ENCODE results near the gene DELE1.

DELE1 gene

DNA sequence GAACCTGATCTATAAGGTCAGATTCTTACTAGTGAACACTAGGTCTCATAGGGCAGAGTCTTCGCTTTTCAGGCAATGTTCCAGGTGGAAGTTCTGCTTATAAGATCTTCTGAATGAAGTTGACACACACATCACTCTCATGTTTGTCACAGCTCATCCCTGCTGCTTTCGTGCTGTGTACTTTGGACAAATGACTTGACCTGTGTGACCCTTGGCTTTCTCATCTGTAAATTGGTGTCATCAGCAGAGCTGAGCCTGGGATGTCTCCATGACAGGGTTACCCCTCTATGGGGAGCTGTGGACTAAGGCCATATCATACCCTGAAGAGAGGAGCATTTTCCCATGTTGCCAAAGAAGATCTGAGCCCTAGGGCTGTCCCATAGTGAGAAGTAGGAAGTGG lies 2.8 kb downstream of the DELE1 start:
- no peak for DNase-seq (ENCODE audit: low spot score)

DNA sequence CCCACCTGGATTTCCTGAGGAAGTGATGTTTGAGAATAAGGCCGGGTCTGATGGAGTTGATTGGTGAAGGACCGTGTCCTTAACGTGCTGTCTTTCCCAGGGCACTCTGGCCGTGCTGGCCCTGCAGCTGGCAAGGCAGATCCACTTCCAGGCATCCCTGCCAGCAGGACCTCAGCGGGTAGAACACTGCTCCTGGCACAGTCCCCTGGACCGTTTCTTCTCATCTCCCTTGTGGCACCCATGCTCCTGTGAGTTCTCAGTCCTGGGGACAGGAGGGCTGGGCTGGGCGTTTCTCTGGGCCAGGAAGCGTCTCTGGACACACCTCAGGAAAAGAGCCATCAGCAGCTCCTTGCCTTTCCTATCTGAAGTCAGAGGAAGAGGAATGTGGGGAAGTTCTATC lies 4.4 kb downstream of the DELE1 start:
- no peak for DNase-seq (ENCODE audit: low spot score)

DNA sequence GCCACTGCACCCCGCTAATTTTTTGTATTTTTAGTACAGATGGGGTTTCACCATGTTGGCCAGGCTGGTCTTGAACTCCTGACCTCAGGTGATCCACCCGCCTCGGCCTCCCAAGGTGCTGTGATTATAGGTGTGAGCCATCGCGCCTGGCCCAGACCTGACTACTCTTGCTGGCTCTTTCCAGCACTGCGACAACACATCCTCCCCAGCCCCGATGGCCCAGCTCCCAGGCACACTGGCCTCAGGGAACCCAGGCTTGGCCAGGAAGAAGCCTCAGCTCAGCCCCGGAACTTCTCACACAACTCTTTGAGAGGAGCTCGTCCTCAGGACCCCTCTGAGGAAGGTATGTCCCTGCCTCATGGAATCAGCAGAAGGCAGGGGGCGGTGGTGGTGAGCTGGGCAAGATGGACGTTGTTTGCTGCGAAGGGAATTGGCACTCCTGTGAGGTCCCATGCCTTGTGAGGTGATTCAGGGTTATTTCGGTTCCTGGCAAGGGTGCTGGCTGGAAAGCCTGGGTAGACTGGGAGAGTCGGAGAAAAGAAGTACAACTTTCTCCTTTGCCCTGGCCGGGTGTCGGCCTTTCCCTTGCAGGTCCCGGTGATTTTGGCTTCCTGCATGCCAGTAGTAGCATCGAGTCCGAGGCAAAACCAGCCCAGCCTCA lies 5.9 kb downstream of the DELE1 start:
- no peak for DNase-seq (ENCODE audit: low spot score)

DNA sequence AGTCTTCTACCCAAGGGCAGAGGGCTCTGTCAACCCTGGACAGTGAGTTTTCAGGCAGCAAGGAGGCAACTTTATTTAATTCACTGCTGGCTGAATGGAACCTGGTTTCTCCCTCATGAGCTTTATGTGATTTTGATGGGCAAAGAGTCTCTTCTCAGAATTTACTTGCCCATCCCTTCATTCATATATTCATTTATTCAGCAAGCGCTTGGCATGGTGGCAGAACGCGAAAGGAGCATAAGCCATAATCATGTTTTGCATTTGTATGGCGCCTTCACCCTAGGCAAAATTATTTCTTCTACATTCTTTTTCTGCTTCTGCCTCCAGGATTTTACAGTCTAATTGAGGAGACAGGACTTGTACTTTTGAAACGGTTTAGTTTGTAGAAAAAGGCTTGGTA lies 8.0 kb downstream of the DELE1 start:
- DNase-seq (ENCODE audit: low spot score): no peak

DNA sequence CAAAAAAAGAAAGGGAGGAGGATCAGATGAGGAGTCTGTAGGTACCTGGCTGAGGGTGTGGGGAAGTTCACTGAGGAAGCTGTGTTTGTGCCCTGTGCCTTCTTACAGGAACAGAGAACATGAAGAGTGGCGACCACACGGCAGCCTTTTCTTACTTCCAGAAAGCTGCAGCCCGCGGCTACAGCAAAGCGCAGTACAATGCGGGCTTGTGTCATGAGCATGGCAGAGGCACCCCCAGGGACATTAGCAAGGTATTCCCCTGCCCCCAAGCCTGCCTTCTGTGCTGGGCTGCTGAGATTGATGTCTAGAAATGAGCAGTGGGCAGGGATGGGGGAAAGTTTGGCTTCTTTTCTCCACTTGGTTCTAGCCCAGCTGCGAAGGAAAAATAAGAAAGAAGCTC lies 9.5 kb downstream of the DELE1 start:
- DNase-seq (ENCODE audit: low spot score): no peak

DNA sequence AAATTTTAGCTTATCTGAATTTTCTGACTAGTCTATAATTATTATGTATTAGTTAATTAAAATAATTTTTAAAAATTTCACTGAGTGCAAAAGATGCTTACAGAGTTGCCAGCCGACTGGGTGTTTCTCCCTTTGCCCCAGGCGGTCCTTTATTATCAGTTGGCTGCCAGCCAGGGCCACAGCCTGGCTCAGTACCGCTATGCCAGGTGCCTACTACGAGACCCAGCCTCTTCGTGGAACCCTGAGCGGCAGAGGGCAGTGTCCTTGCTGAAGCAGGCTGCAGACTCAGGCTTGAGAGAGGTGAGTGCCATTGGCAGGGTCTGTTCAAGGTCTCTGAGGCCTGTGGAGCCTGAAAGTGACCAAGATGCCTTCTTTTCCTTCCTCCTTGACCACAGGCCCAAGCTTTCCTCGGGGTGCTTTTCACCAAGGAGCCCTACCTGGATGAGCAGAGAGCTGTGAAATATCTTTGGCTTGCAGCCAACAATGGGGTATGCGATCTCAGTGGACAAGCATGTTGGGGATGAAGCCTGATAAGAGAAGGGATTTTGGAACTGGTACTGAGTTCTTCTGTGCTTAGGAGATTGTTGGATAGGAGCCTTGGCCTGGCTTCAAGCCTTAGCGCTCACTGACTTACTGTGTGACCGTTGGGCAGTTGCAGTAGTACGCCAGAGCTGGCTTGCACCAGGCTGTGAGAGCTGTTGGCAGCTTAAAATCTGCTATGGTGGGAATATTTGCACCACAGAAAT lies 10.6 kb downstream of the DELE1 start:
- no peak for DNase-seq (ENCODE audit: low spot score)

DNA sequence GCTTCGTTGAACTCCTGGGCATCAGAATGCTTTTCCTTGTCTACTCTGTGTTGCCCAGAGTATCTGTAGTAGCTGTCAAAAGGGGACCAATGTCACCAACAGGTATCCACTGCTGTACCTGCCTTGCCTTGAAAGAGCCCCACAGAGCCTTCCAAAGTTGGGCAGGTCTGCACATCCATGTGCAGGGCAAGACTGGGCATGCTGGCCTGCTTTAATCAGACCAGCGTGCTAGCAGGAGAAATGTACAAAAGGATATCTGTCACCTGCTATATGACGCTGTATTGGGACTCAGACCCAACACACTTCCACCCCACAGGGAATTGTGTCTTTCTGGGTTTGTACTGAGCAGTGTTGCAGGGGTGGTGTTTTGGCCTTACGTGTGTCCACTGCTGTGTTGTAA lies 11.9 kb downstream of the DELE1 start:
- no peak for DNase-seq (ENCODE audit: low spot score)

DNA sequence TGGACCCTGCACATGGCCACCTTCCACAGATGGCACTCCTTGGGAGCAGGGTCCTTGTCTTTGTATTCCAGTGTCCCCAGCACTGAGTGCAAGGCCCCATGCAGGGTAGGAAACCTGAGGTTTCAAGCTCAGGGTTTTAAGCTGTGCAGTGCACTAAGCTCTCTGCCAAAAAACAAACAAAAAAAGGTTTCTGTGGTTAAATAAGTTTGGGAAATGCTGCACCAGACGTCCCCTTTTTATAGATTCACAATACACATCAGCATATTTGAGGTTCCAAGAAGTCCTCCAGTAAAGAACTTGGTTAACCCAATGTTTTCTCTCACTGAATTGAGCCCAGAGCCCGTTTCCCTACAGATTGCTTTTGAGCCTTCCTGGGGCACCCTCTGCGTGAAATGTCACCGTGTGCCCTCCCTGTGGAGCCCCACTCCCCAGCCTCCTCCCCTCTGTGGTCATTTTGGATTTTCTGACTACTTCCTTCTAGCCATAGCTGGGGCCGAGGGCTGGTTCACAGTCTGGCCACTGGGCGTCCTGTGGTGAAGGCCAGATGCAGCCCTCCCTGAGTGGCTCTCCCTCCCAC lies 17.1 kb downstream of the DELE1 start:
- no peak for DNase-seq (ENCODE audit: low spot score)

DNA sequence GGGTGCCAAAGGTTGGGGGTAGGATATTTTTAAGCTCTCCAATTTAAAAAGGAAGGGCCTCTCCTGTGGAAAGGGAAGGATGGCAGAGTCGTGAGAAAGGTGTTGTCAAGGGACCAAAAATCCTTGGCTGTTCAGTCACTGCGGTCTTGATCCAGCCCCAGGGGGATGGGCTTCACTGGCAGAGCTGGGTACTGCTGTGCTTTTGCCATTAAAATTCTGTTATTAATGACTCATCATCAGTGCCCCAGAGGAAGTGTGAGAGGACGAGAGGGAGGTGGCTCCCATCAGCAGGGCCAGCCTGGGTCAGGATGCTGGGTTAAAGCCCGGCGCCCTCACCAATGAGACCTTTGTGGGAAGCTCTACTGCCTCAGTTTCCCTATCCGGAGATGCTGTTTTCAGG lies 17.6 kb downstream of the DELE1 start:
- no peak for DNase-seq (ENCODE audit: low spot score)

DNA sequence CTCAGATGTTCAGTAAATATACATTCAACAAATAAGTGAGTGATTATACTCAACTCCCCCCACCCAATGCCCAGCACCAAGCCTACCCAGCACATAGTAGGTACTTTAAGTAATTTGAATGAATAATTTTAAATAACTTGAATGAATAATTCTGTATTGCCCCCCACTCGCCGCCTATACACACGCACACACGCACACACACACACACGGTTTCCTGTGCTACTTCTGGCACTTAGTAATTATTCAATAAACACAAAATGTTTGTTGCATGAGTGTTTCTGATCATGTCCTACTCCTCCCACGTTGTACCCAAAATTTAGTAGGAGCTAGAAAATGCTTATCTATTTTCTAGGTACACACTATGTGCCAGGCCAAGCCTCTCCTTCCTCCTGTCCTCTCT lies 18.1 kb downstream of the DELE1 start:
- DNase-seq (ENCODE audit: low spot score): no peak

DNA sequence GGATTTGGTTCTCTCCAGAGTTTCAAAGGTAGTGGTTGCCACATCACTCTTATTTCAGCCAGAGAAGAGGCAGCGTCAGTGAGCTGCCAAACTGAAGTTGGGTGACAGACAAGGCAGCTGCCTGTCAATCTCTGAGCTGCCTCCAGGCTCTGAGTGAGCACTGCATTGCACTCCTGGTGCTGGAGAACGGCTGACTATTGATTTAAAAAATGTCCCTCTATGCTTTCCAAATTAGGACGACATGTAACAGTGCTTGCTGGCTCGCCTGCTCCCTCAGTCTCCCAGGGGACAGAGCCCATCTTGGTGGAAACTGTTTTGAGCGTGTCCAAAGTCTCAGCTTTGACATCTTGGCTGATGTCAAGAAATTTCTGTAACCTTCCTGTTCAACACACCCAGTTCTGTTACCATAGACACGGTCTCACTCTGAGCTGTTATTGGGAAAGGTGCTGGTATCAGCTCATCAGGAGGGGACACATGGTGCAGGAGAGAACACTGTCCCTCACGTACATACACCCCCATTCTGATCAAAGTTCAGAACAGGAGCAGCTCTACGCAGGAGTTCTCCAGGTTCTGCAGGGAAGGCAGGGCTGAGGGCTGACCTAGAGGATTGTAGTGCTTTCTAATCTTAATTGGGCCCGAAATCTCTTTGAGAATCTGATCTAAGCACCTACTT lies 18.6 kb downstream of the DELE1 start:
- no peak for DNase-seq (ENCODE audit: low spot score)

DNA sequence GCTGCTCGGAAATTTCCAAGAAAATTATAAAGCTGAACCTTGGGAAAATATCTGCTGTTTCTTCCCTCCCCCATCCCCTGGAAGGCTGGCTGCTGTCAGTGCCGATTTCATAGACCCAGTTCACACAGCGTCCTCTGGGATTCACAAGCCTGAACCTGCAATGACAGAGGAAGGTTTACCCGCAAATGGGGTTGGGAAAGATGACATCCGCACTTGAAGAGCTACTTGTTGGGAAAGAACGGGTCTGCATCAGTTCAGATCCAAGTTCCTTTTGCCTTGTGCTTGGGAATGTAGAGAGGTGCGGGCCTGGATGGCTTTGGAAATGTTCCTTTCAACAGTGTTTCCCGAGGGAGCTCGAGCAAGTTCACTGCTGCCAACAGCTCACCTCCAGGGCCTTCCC lies 20.4 kb downstream of the DELE1 start:
- no peak for DNase-seq (ENCODE audit: low spot score)

DNA sequence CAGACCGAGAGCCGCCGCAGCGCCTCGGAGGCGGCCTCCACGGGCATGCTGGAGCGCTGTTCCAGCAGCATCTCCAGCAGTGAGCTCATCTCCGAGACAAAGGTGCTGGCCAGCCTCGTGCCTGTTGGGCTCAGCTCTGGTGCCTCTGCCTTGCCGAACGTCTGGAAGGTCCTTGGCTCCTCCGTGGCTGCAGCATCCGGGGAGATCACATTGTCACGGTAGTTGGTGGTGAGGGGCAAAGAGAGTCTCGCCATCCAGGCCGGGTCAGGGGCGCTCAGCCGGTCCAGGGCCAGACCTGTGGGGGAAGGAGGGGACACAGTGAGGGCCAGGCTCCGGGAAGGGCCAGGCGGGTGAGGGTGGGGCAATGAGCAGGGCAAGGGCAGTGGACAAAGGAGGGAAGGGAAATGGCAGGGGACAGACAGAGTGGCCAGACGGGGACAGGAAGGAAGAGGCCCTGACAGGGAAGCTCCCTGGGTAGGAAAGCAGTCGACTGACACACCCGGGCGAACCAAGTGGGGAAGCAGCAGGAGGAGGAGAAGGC lies 21.9 kb downstream of the DELE1 start:
- DNase-seq (ENCODE audit: low spot score): peak; percentile 51

DNA sequence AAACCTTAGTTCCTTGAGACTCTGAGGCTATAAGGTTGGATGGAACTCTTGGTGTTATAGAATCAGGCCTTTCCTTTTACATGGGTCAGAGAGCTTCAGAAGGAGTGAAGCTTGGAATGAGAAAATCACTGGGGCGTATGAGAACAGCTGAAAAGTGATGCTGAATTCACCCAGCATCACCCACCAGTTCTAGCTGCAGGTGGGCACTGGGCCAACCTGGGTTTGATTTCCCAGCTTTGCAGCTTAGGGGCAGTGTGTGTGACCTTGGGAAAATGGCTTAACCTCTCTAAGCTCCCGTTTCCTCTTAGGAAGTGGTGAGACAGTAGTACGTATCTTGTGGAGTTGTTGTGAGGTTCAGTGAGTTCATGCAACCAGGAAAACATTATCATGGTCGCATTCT lies 23.6 kb downstream of the DELE1 start:
- no peak for DNase-seq (ENCODE audit: low spot score)

DNA sequence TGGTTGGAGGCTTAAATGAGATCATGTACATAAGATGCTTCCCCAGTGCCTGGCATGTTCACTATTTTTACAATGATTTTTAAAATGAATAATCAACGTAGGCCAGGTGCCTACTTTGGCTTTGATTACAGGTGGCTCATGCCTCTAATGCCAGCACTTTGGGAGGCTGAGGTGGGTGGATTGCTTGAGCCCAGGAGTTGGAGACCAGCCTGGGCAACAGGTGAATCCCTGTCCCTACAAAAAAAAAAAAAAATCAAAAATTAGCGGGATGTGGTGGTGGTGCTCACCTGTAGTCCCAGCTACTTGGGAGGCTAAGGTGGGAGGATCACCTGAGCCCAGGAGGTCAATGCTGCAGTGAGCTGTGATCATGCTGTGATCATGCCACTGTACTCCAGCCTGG lies 25.1 kb downstream of the DELE1 start:
- DNase-seq (ENCODE audit: low spot score): no peak

DNA sequence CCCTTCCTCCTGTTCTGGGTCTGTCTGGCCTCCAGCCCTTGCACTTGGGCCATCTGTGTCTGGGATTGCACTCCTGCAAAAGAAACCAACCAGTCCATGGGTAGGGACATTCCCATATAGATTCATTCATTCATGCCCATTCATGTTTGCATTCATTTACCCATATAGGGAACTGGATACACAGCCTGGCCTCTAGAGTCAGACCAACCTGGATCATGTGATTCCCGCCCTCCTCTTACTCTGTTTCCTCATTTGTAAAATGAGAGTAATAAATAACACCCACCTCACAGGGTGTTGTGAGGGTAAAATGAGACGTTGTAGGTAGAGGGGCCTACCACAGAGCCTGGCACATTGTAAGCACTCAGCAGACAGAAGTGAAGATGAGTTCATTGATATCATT lies 25.8 kb downstream of the DELE1 start:
- DNase-seq (ENCODE audit: low spot score): no peak

DNA sequence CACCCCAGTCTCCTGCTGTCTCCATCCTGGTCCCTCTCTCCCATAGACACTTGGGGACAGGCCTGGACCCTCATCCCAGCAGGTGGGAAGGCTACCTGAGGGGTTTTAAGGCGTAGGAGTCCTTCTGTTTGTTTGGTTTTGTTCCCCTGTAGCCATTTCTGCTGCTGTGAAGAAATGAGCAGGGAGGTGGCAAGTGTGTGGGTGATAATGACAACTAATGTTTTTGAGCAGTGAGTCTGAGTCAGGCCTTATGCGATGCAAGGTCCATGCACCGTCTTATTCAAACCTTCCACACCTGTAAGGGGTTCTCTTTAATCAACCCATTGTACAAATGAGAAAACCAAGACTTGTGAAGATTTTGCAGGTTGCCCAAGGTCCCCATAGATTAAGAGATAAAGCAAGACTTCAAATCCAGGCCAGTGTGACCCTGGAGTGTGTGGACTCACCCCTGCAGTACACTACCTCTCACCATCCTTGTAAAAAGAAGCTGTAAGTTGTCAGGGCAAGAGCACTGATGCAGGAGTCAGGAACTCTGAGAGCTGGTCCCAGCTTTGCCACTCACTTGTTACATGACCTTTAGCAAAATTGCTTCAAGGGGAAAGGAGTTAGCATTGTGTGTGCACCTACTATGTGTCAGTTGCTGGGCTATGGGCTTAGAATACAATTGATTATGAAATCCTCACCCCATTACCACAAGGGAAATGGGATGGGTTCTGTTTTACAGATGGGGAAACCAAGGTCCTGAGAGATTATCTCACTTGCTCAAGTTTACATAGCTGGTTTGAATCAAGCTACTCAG lies 26.7 kb downstream of the DELE1 start:
- DNase-seq (ENCODE audit: low spot score): no peak

DNA sequence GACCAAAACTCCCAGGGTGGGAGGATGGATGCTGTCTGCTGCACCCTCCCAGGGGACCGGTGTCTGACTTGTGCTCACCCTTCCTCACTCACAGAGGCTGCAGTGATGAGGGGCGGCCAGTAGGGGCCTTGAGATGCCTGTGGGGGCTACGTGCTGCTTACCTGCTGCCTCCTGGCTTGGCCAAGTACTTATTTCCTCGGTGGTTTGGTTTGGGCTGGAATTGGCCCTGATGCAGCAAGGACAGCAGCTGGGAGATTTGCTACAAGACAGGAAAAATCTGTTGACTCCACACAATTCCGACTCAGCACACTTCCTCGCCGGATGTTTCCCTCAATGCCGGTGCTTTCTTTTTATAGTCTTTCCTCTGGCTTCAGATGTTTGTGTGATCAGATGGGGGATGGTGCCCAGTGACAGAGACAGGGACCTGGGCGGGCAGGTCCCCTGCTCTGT lies 27.7 kb downstream of the DELE1 start:
- peak; percentile 64 for DNase-seq (ENCODE audit: low spot score)

DNA sequence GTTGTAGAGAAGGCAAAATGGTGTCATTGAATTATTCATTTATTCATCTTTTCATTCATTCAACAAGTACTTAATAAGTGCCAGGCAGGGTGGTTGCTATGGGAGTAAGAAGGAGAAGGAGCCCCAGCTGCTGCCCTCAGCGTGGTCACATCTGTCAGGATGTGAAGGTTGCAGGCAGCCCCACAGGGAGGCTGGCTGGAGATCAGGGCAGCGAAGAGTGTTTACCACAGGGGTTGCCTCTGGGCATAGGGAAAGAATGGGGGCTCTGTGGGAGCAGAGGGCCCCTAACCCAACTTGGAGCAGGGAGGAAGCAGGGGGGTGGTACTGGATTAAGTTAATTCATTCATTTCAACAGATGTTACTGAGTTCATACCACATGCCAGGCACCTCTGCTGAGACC lies 28.3 kb downstream of the DELE1 start:
- no peak for DNase-seq (ENCODE audit: low spot score)

DNA sequence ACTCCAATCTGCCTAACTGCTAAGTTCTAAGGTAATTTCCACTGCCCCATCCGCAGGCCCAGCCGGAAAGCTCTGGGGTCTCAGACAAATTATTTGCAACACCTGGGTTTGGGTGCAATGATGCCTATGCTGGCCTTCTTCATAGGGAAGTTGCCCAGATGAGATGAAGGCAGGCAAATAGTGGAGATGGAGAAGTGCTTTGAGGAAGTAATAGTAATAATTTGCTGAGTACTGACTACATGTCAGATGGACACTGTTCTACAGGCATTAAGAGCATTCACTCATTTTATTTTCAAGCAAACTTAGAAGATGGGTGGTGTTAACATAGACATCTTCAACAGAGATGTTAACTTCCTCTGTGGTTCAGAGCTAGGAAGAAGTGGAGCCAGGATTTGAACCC lies 30.5 kb downstream of the DELE1 start:
- DNase-seq (ENCODE audit: low spot score): no peak

DNA sequence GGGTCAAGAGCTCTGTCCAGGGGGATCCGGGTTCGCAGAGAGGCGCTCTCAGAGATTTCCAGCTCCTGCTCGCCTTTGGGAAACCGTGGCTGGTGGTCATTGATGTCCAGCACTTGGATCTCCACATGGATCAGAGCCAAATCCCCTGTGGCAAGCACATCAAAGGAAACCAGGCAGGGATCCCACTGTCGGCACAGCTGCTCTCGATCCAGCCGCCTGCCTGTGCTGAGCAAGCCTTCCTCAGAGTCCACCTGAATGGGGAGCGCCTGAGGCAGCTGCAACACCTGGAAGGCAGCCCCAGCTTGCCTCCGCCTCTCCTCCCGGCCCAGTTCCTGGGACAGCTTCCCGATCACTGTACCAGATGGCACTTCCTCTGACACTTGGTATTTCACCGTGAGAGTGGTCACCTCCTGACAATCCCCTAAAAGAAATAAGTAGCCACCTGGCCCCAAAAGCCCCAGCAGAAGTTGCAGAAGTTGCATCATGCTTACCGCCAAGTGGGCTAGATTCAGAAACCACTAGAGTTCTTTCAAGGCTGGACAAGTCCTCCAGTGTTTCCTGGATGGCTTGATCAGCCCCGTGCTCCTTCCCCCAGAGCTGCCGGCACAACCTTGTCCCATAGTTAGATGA lies 33.8 kb downstream of the DELE1 start:
- DNase-seq (ENCODE audit: low spot score): no peak
